ENCODE results near the gene SKI. TPM values are rescaled to one million over a fixed set of nuclear protein-coding genes. Genes with fewer than 3 reads are reported as not detected.

Gene SKI
- total and polyA plus RNA-seq, 9 of the 15 experiments (the other 6 are each of a cell fraction or from before 2014, with no cell fraction given): 0.10 to 60.5 (median 4.6) TPM

DNA sequence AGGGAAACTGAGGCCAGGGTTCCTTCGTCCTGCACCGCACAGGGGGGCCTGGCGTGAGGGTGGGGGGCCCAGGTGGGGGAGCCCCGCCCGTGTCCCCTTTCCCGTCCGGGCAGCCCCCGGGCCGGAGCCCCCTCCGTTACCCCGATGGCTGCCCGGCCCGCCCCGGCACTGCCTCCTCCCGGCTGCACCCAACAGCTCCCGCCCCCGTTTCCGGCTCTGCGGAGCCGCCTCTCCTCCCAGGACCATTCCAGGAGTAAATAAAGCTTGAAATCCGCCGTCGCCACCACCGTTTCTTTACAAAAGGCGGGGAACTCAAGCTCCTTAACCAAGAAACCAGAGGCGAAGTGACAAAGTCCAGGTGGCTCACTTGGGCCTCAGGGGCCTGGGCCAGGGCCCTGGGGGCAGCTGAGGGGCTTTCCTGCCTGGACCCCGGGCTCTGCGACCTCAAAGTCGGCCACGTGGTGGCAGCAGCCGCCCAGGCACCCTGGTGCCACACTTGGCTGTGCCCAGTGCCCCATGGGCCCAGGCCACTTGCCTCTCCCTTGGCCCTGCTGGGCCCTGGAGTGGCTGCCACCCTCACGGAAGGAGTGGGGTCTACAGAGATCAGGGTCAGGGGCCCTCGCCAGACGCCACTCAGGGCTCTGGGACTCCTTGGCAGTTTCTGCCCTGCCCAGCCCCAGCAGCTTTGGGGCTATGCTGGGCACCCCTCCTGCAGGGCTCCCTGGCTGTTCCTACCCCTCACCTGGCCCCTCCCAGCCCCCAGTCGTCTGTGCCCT lies 33.0 kb upstream of the SKI start (continued):
- TF ChIP-seq MXD1 (CRISPR knock-in tag; IDR thresholded peaks at IDR 0.05; ENCODE audit: borderline replicate concordance, poor library complexity, severe bottlenecking): no peak
- peak; percentile 68 for TF ChIP-seq MYC (IDR thresholded peaks at IDR 0.05; ENCODE audit: low read depth, low read length)
- TF ChIP-seq MYC (CRISPR knock-in tag; IDR thresholded peaks at IDR 0.05; ENCODE audit: borderline replicate concordance, low read depth): peak; percentile 91; the same call in 1 of the 2 replicates
- TF ChIP-seq FOXJ2 (tag; IDR thresholded peaks at IDR 0.05): no peak; the same call in 1 of the 2 replicates
- TF ChIP-seq, protein P1, sequence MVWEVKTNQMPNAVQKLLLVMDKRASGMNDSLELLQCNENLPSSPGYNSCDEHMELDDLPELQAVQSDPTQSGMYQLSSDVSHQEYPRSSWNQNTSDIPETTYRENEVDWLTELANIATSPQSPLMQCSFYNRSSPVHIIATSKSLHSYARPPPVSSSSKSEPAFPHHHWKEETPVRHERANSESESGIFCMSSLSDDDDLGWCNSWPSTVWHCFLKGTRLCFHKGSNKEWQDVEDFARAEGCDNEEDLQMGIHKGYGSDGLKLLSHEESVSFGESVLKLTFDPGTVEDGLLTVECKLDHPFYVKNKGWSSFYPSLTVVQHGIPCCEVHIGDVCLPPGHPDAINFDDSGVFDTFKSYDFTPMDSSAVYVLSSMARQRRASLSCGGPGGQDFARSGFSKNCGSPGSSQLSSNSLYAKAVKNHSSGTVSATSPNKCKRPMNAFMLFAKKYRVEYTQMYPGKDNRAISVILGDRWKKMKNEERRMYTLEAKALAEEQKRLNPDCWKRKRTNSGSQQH (CRISPR knock-in tag; IDR thresholded peaks at IDR 0.05): no peak
- no peak for TF ChIP-seq BRF1 (IDR thresholded peaks at IDR 0.05; ENCODE audit: borderline replicate concordance, extremely low read depth, insufficient read length)
- no peak for TF ChIP-seq HNRNPUL1 (IDR thresholded peaks at IDR 0.05; ENCODE audit: low read length)
- no peak for TF ChIP-seq PPARD (CRISPR knock-in tag; IDR thresholded peaks at IDR 0.05)
- TF ChIP-seq RFX1 (IDR thresholded peaks at IDR 0.05): no peak
- no peak for TF ChIP-seq ZNF449 (CRISPR knock-in tag; IDR thresholded peaks at IDR 0.05)
- no peak for TF ChIP-seq BRCA1 (IDR thresholded peaks at IDR 0.05)
- TF ChIP-seq BRCA1 (CRISPR knock-in tag; IDR thresholded peaks at IDR 0.05): no peak
- no peak for TF ChIP-seq RHOXF2B (CRISPR knock-in tag; conservative IDR thresholded peaks at IDR 0.05)
- no peak for TF ChIP-seq MXI1 (IDR thresholded peaks at IDR 0.05; ENCODE audit: low read depth, low read length)
- no peak for TF ChIP-seq RBM34 (IDR thresholded peaks at IDR 0.05; ENCODE audit: borderline replicate concordance, insufficient read depth, low read length)
- TF ChIP-seq KLF6 (CRISPR knock-in tag; IDR thresholded peaks at IDR 0.05; ENCODE audit: borderline replicate concordance): no peak
- TF ChIP-seq, protein P2, sequence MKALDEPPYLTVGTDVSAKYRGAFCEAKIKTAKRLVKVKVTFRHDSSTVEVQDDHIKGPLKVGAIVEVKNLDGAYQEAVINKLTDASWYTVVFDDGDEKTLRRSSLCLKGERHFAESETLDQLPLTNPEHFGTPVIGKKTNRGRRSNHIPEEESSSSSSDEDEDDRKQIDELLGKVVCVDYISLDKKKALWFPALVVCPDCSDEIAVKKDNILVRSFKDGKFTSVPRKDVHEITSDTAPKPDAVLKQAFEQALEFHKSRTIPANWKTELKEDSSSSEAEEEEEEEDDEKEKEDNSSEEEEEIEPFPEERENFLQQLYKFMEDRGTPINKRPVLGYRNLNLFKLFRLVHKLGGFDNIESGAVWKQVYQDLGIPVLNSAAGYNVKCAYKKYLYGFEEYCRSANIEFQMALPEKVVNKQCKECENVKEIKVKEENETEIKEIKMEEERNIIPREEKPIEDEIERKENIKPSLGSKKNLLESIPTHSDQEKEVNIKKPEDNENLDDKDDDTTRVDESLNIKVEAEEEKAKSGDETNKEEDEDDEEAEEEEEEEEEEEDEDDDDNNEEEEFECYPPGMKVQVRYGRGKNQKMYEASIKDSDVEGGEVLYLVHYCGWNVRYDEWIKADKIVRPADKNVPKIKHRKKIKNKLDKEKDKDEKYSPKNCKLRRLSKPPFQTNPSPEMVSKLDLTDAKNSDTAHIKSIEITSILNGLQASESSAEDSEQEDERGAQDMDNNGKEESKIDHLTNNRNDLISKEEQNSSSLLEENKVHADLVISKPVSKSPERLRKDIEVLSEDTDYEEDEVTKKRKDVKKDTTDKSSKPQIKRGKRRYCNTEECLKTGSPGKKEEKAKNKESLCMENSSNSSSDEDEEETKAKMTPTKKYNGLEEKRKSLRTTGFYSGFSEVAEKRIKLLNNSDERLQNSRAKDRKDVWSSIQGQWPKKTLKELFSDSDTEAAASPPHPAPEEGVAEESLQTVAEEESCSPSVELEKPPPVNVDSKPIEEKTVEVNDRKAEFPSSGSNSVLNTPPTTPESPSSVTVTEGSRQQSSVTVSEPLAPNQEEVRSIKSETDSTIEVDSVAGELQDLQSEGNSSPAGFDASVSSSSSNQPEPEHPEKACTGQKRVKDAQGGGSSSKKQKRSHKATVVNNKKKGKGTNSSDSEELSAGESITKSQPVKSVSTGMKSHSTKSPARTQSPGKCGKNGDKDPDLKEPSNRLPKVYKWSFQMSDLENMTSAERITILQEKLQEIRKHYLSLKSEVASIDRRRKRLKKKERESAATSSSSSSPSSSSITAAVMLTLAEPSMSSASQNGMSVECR (CRISPR knock-in tag; IDR thresholded peaks at IDR 0.05): peak; percentile 29; the same call in 1 of the 2 replicates
- TF ChIP-seq POLR2A (conservative IDR thresholded peaks at IDR 0.05): peak; percentile 73
- TF ChIP-seq SREBF2 (CRISPR knock-in tag; IDR thresholded peaks at IDR 0.05): no peak
- no peak for TF ChIP-seq POLR3G (IDR thresholded peaks at IDR 0.05; ENCODE audit: extremely low read depth, insufficient read length, insufficient replicate concordance)
- TF ChIP-seq ZNF431 (CRISPR knock-in tag; IDR thresholded peaks at IDR 0.05): no peak
- no peak for TF ChIP-seq SIRT6 (IDR thresholded peaks at IDR 0.05; ENCODE audit: low read depth, low read length)

Data from K562 (cell line).